HL-60 (cell line): ENCODE data around the gene AAK1.

Experiments used
- CTCF ChIP-seq: IDR thresholded peaks from one replicate; pipeline ENCODE4 v1.5.1; 2011; ENCODE audit warnings: low read length, control low read depth, inconsistent platforms; ENCODE audit not compliant: insufficient read depth
- GABPA ChIP-seq: IDR thresholded peaks from 2 replicates; pipeline ENCODE4 v1.6.1; 2012; ENCODE audit warnings: low read depth
- POLR2AphosphoS5 ChIP-seq: IDR thresholded peaks from 2 replicates; pipeline ENCODE4 v1.6.1; 2012; ENCODE audit warnings: low read depth
- REST ChIP-seq: IDR thresholded peaks from 2 replicates; pipeline ENCODE4 v1.6.1; 2012; ENCODE audit warnings: low read depth; ENCODE audit not compliant: insufficient replicate concordance

GRCh38 chr2:69692424-69692823 is 48.9 kb upstream of the AAK1 start:
- TF ChIP-seq GABPA, result no peak
- TF ChIP-seq POLR2AphosphoS5, result no peak
- TF ChIP-seq CTCF, result no peak
- TF ChIP-seq REST, result no peak
